ENCODE measurements around the gene PKP1.

DNA sequence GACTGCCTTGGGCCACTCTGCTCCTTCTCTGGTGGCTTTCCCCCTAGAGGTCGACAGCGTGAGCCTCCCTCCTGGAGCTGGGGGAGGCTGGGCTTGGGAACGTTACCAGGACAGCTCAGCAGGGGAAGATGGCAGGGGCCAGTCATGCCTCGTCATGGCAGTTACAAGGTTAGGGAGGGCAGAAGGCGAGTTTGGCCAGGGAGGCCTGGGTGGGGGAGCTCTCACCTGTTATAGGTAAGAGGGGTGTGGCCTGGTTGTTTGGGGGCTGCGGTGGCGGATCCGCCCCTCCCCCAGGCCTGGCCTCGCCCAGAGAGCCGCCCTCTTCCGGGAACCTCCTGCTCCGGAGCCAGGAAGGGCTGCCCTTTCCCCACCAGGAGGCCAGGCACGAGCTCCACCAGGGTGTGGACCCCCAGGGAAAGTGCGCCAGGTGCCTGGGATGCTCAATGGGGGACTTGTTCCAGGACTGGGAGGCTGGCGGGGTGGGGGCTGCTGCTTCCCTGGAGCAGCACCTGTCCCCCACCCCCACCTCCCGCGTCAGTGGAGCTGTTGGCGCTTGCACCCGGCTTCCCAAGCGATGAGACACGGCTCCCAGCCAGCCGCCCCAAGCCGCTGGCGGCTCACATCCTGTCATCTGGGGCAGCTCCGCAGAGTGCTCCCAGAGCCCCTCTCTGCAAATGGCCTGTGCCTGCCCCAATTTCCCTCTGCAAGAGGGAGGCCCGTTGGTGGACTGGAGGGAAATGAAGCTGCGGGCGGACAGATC, 23.6 kb upstream of the PKP1 start:
- TF ChIP-seq, protein P1, sequence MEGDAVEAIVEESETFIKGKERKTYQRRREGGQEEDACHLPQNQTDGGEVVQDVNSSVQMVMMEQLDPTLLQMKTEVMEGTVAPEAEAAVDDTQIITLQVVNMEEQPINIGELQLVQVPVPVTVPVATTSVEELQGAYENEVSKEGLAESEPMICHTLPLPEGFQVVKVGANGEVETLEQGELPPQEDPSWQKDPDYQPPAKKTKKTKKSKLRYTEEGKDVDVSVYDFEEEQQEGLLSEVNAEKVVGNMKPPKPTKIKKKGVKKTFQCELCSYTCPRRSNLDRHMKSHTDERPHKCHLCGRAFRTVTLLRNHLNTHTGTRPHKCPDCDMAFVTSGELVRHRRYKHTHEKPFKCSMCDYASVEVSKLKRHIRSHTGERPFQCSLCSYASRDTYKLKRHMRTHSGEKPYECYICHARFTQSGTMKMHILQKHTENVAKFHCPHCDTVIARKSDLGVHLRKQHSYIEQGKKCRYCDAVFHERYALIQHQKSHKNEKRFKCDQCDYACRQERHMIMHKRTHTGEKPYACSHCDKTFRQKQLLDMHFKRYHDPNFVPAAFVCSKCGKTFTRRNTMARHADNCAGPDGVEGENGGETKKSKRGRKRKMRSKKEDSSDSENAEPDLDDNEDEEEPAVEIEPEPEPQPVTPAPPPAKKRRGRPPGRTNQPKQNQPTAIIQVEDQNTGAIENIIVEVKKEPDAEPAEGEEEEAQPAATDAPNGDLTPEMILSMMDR (optimal IDR thresholded peaks at IDR 0.05 in 1 of 3, IDR thresholded peaks at IDR 0.05 in 1 of 3, conservative IDR thresholded peaks at IDR 0.05 in 1 of 3; ENCODE audit: extremely low read depth in 1 of 3, insufficient read depth in 2 of 3, low read length in 3 of 3): peak; percentile 4 to 24 (median 18)
- TF ChIP-seq EZH2 (IDR thresholded peaks at IDR 0.05; ENCODE audit: low read length): no peak
